IMR-90 (cell line): ENCODE results near the gene ETHE1. TPM values are rescaled to one million over a fixed set of nuclear protein-coding genes. Genes with fewer than 3 reads are reported as not detected.

Experiments
- ATAC-seq: fragments of 200-7000 bp; cut with Tn5 transposase; 2 replicates; pipeline ENCODE4 v1.9.1; 2020; ENCODE audit warnings: low read depth, mild to moderate bottlenecking, moderate library complexity
- BruUV-seq: library from RNA; stranded (reverse); fragments of 400-500 nt; replicated peaks from 2 replicates; lab custom pipeline; 2021; lab: Mats Ljungman, UMichigan
- CTCF ChIA-PET: fragments of 300-600 bp; formaldehyde crosslinking; extraction: SDS; loops from one replicate; lab custom pipeline; 2021; ENCODE audit warnings: antibody characterized with exemption; lab: Yijun Ruan, JAX
- POLR2A ChIA-PET: fragments of 300-600 bp; sonication (Branson Sonifier 250); formaldehyde crosslinking; loops from one replicate; lab custom pipeline; 2022; ENCODE audit warnings: antibody characterized with exemption; ENCODE audit not compliant: unreplicated experiment; lab: Charles Lee
- DNase-seq: peaks from one replicate; pipeline ENCODE4 v3.0.0; 2013
- H2AFZ ChIP-seq: replicated peaks from 2 replicates; pipeline ENCODE3; 2013; ENCODE audit warnings: low read length, mild to moderate bottlenecking; ENCODE audit not compliant: poor library complexity
- H2AK5ac ChIP-seq: 2 replicates; pipeline ENCODE4 v1.6.1; 2013; ENCODE audit warnings: low read depth, low read length, inconsistent platforms
- H2AK9ac ChIP-seq: replicated peaks from 2 replicates; pipeline ENCODE3; 2013; ENCODE audit warnings: mild to moderate bottlenecking, low read depth, low read length, moderate library complexity; ENCODE audit not compliant: poor library complexity
- H2BK120ac ChIP-seq: 2 replicates; pipeline ENCODE4 v1.6.1; 2013; ENCODE audit warnings: low read depth, low read length, inconsistent platforms
- H2BK15ac ChIP-seq: 3 replicates; pipeline ENCODE4 v1.6.1; 2013; ENCODE audit warnings: low read depth, low read length, inconsistent platforms
- H2BK20ac ChIP-seq: 2 replicates; pipeline ENCODE4 v1.6.1; 2013; ENCODE audit warnings: low read depth, mild to moderate bottlenecking, inconsistent platforms, low read length, moderate library complexity
- H2BK5ac ChIP-seq: 2 replicates; pipeline ENCODE4 v1.6.1; 2013; ENCODE audit warnings: mild to moderate bottlenecking, low read depth, low read length, inconsistent platforms; ENCODE audit not compliant: poor library complexity, severe bottlenecking
- H3K14ac ChIP-seq: replicated peaks from 2 replicates; pipeline ENCODE4 v1.6.1; 2013; ENCODE audit warnings: low read depth, low read length, inconsistent platforms
- H3K18ac ChIP-seq: 2 replicates; pipeline ENCODE4 v1.6.1; 2013; ENCODE audit warnings: low read depth, low read length, control low read depth
- H3K23ac ChIP-seq: 2 replicates; pipeline ENCODE4 v1.6.1; 2013; ENCODE audit warnings: low read depth, low read length, inconsistent platforms
- H3K27ac ChIP-seq: 2 replicates; pipeline ENCODE4 v1.5.1; 2013; ENCODE audit warnings: mild to moderate bottlenecking, control low read depth, low read length; ENCODE audit not compliant: insufficient read depth
- H3K27me3 ChIP-seq: 2 replicates; pipeline ENCODE4 v1.6.1; 2013; ENCODE audit warnings: low read length; ENCODE audit not compliant: control insufficient read depth, insufficient read depth
- H3K36me3 ChIP-seq: 2 replicates; pipeline ENCODE4 v1.6.1; 2013; ENCODE audit warnings: low read length, mixed read lengths; ENCODE audit not compliant: control insufficient read depth, insufficient read depth
- H3K4ac ChIP-seq: 2 replicates; pipeline ENCODE4 v1.6.1; 2013; ENCODE audit warnings: low read depth, low read length, inconsistent platforms
- H3K4me1 ChIP-seq: 2 replicates; pipeline ENCODE4 v1.6.1; 2013; ENCODE audit warnings: low read length, mixed read lengths; ENCODE audit not compliant: control insufficient read depth, insufficient read depth
- H3K4me2 ChIP-seq: 2 replicates; pipeline ENCODE4 v1.6.1; 2013; ENCODE audit warnings: low read depth, mild to moderate bottlenecking, control low read depth, low read length, moderate library complexity
- H3K4me3 ChIP-seq: 2 replicates; pipeline ENCODE4 v1.5.1; 2013; ENCODE audit warnings: low read depth, mild to moderate bottlenecking, control low read depth, low read length, moderate library complexity; ENCODE audit not compliant: insufficient read depth
- H3K56ac ChIP-seq: 2 replicates; pipeline ENCODE4 v1.6.1; 2013; ENCODE audit warnings: low read length, inconsistent platforms; ENCODE audit not compliant: insufficient read depth; ENCODE audit errors: extremely low read depth
- H3K79me1 ChIP-seq, 2 experiments: 2 replicates each; pipeline ENCODE4 v1.6.1; 2013; ENCODE audit warnings: low read length in 2 of 2, inconsistent platforms in 1 of 2, low read depth in 1 of 2
- H3K9ac ChIP-seq: 2 replicates; pipeline ENCODE4 v1.6.1; 2013; ENCODE audit warnings: low read depth, low read length, control low read depth
- H3K9me1 ChIP-seq: 2 replicates; pipeline ENCODE4 v1.6.1; 2013; ENCODE audit warnings: low read length, inconsistent platforms; ENCODE audit not compliant: insufficient read depth
- H3K9me3 ChIP-seq: 2 replicates; pipeline ENCODE4 v1.6.1; 2013; ENCODE audit warnings: low read length; ENCODE audit not compliant: control insufficient read depth, insufficient read depth
- H4K20me1 ChIP-seq: 2 replicates; pipeline ENCODE4 v1.6.1; 2013; ENCODE audit warnings: low read length, inconsistent platforms; ENCODE audit not compliant: insufficient read depth
- H4K5ac ChIP-seq: 2 replicates; pipeline ENCODE4 v1.6.1; 2013; ENCODE audit warnings: mild to moderate bottlenecking, low read depth, low read length, control low read depth
- H4K8ac ChIP-seq, 2 experiments: 2 replicates each; pipeline ENCODE4 v1.6.1; 2013; ENCODE audit warnings: low read depth in 2 of 2, low read length in 2 of 2, control low read depth in 1 of 2, inconsistent platforms in 1 of 2
- H4K91ac ChIP-seq: 2 replicates; pipeline ENCODE4 v1.6.1; 2013; ENCODE audit warnings: low read depth, low read length, inconsistent platforms; ENCODE audit not compliant: insufficient read depth
- CEBPB ChIP-seq: IDR thresholded peaks from 2 replicates; pipeline ENCODE4 v1.6.1; 2012; ENCODE audit warnings: low read depth, low read length, improper control_type of control experiment
- CHD1 ChIP-seq: IDR thresholded peaks from 2 replicates; pipeline ENCODE4 v1.6.1; 2012; ENCODE audit warnings: low read depth, low read length, improper control_type of control experiment
- MAZ ChIP-seq: IDR thresholded peaks from 2 replicates; pipeline ENCODE4 v1.6.1; 2012; ENCODE audit warnings: low read depth, mild to moderate bottlenecking, low read length, improper control_type of control experiment, moderate library complexity, borderline replicate concordance
- MXI1 ChIP-seq: IDR thresholded peaks from 2 replicates; pipeline ENCODE4 v1.6.1; 2012; ENCODE audit warnings: low read depth, mild to moderate bottlenecking, low read length, moderate library complexity, borderline replicate concordance
- RCOR1 ChIP-seq: IDR thresholded peaks from 2 replicates; pipeline ENCODE4 v1.6.1; 2012; ENCODE audit warnings: mild to moderate bottlenecking, low read length, improper control_type of control experiment; ENCODE audit not compliant: insufficient replicate concordance
- USF2 ChIP-seq: fragments of 150-350 bp; IDR thresholded peaks from 2 replicates; pipeline ENCODE4 v1.6.1; 2017; ENCODE audit warnings: mild to moderate bottlenecking, antibody characterized with exemption, low read length, low read depth
- WGBS, 2 experiments: methylation state at CpG; one replicate each; pipeline versions ENCODE4 v1.1.5 to v1.1.7; 2013; ENCODE audit warnings: missing lambda C conversion rate in 2 of 2; ENCODE audit not compliant: insufficient read length in 1 of 2; ENCODE audit errors: extremely low coverage in 2 of 2; 5-methylcytosine and 5-hydroxymethylcytosine counted together
- dilution Hi-C: fragments of 300-500 bp; cut with HindIII; formaldehyde crosslinking; loops from one replicate; pipeline ENCODE4 v1.14.3; 2018; ENCODE audit warnings: low sequenced_read_pairs; ENCODE audit not compliant: unreplicated experiment
- in situ Hi-C: fragments of 300-500 bp; cut with MboI; formaldehyde crosslinking; loops from 3 replicates; pipeline ENCODE4 v1.14.3; 2019; ENCODE audit warnings: low sequenced_read_pairs, inconsistent platforms, mixed read lengths
- intact Hi-C: fragments of 100-400 bp; cut with micrococcal nuclease; formaldehyde crosslinking; loops from 2 replicates; pipeline ENCODE4 v1.10.0; 2022
- polyA plus RNA-seq, 3 experiments: library from polyadenylated mRNA; depleted of rRNA; stranded (reverse); fragments of >200 nt; gene quantifications; 2 replicates each; pipeline ENCODE4 v1.2.3, GENCODE V29; 2012; ENCODE audit warnings: low replicate concordance in 1 of 3
- total RNA-seq: library from RNA; depleted of rRNA; stranded (reverse); fragments of >200 nt; gene quantifications from 2 replicates; pipeline ENCODE4 v1.2.3, GENCODE V29; 2012

ETHE1 gene
- total and polyA plus RNA-seq, 2 of the 4 experiments (the other 2 are of a cell fraction): 161 to 233 TPM

GRCh38 chr19:43485951-43486350 is 41.0 kb downstream of the ETHE1 start:
- POLR2A ChIA-PET: no interaction called here

More at GRCh38 chr19:43485951-43486350, 41.0 kb downstream of the ETHE1 start:
- Histone ChIP-seq H3K56ac (no peak overlapping the region), H2BK5ac (no peak overlapping the region), H2AK9ac (no peak overlapping the region), H3K4me1 (no peaks in the 10 kb centered on the region), H2BK20ac (no peak overlapping the region), H3K79me1 (no peaks in the 10 kb centered on the region), H4K5ac (no peak overlapping the region), H3K14ac (no peak overlapping the region), H3K9me3 (no peaks in the 10 kb centered on the region), H4K91ac (no peak overlapping the region), H3K27me3 (no peaks in the 10 kb centered on the region), H2AFZ (no peak overlapping the region), H3K4ac (no peak overlapping the region), H2BK15ac (no peak overlapping the region), H3K18ac (no peak overlapping the region), H3K27ac (no peak overlapping the region), H3K23ac (no peak overlapping the region), H3K9ac (no peak overlapping the region), H4K20me1 (no peaks in the 10 kb centered on the region), H3K36me3 (peaks cover 4% of the 10 kb centered on the region; the same call in 1 of the 2 replicates), H2BK120ac (no peak overlapping the region), H4K8ac (no peak overlapping the region), H2AK5ac (no peak overlapping the region; the same call in 1 of the 2 replicates), H3K4me3 (no peak overlapping the region), H3K4me2 (no peak overlapping the region), H3K9me1 (peaks cover 5% of the 10 kb centered on the region; the same call in 1 of the 2 replicates)
- CTCF ChIA-PET: no interaction called here
- no peak for TF ChIP-seq USF2
- no peak for TF ChIP-seq MAZ
- TF ChIP-seq CHD1: no peak
- TF ChIP-seq MXI1: no peak
- no peak for TF ChIP-seq RCOR1
- no peak for TF ChIP-seq CEBPB
- dilution Hi-C loops: no loop called here
- in situ Hi-C loops: no loop called here
- 100% methylated on average over 3 of the region's 6 CpGs; no CpG with 5 or more reads in 1 of the 2 experiments for WGBS, 2 experiments
- BruUV-seq: no TSS peak
- ATAC-seq: no peak
- DNase-seq: no peak
- intact Hi-C loops: no loop called here
